Measurements from ENCODE around the gene TNIK. TPM values are rescaled to one million over a fixed set of nuclear protein-coding genes. Genes with fewer than 3 reads are reported as not detected.

Gene TNIK
- total and polyA plus RNA-seq, 8 donors: 2.1 to 40.2 (median 10.1) TPM

DNA sequence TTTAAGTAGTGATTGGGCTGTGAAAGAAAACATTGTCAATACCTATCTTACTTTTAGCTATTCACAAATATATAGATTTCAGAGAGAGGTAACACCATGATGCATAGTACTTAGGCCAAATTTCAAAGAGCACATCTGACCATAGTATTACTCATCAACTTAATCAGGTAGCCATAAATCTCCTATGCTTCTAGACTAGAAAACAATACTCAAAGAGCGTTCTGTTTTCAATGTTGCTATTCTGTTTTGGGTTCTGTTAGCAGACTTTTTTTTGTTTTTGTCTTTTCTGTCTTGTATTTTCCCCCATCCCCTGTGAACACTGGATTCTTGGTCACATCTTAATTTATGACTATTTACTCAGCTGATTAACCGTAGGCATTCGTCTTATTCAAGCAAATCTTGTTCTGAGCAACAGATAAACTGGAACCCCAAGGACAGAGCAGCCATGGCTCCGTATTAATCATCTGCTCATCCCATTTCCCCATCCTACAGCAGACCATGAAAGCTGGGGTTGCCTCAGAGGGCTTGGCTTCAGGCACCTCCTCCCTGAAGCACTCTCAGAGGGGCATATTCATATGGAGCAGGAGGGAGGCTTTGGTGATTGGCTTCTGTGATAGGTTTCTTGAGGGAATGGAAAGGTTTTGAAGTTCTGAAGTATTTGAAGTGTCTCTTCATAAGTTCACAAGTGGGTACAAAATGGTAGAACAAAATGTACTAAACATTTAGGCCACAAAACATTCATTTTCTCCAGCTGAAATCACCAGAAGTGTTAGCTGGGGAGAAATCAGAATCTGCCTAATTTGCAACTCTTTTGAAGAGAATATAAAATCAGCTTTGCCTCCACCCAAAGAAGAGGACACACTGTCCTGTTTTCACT, 105.3 kb downstream of the TNIK start:
- no peaks in the 10 kb centered on the region for H3K27me3 ChIP-seq
- no peaks in the 10 kb centered on the region for H3K9me3 ChIP-seq
- H3K27ac ChIP-seq: peak overlapping the region in 3 of 5 donors; percentile 28 to 74 (median 43)
- intact Hi-C loops (cut with DNase I; ENCODE audit: low total_unique reads): no loop called here
- TF ChIP-seq POLR2AphosphoS5 (IDR thresholded peaks at IDR 0.05): no peak
- TF ChIP-seq, protein P1, sequence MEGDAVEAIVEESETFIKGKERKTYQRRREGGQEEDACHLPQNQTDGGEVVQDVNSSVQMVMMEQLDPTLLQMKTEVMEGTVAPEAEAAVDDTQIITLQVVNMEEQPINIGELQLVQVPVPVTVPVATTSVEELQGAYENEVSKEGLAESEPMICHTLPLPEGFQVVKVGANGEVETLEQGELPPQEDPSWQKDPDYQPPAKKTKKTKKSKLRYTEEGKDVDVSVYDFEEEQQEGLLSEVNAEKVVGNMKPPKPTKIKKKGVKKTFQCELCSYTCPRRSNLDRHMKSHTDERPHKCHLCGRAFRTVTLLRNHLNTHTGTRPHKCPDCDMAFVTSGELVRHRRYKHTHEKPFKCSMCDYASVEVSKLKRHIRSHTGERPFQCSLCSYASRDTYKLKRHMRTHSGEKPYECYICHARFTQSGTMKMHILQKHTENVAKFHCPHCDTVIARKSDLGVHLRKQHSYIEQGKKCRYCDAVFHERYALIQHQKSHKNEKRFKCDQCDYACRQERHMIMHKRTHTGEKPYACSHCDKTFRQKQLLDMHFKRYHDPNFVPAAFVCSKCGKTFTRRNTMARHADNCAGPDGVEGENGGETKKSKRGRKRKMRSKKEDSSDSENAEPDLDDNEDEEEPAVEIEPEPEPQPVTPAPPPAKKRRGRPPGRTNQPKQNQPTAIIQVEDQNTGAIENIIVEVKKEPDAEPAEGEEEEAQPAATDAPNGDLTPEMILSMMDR (IDR thresholded peaks at IDR 0.05): no peak
- TF ChIP-seq POLR2A (IDR thresholded peaks at IDR 0.05): no peak
- TF ChIP-seq EP300 (IDR thresholded peaks at IDR 0.05): no peak
- WGBS, 5 donors: 75 to 84% (median 76%) methylated on average over 4 of the region's 4 CpGs
- H3K4me3 ChIP-seq: no peak overlapping the region
- peaks cover 10 to 68% (median 34%) of the 10 kb centered on the region in 4 donors for H3K4me1 ChIP-seq
- no peaks in the 10 kb centered on the region for H3K36me3 ChIP-seq
- no peak for DNase-seq

DNA sequence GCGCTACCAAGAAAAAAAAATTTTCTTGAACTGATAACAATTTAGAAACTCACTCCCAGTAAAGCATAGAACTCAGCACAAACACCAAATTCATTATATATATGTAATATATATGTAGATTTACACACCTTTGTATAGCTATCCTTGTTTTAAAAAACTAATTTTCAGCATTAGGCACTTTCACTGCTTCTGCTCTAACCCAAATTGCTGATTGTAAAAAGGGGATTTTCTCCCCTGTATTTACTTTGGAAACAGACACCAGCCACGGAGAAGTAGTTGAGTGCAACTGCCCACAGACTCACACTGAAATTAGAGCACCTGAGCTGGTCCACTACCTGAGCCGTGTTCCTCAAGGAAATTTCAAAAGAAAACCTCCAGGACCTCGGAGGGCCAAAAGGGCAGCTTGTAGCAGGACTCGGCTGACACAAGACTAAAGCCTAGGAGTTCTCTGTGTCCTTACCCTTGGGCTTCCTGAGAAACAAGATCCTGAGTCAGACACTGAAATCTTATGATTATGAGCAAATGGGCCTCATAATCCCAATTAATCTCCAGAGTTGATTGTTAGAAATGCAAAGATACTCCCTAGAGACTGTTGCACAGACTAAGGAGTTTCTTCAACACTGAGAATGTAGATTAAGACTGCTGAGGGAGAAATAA, 106.0 kb downstream of the TNIK start:
- no peaks in the 10 kb centered on the region for H3K36me3 ChIP-seq
- no peak overlapping the region for H3K4me3 ChIP-seq
- H3K9me3 ChIP-seq: no peaks in the 10 kb centered on the region
- DNase-seq: no peak
- 70 to 80% (median 78%) methylated on average over 5 of the region's 5 CpGs for WGBS, 5 donors
- TF ChIP-seq, protein P1 (IDR thresholded peaks at IDR 0.05): no peak
- no peak for TF ChIP-seq POLR2AphosphoS5 (IDR thresholded peaks at IDR 0.05)
- no peak for TF ChIP-seq EP300 (IDR thresholded peaks at IDR 0.05)
- no peak for TF ChIP-seq POLR2A (IDR thresholded peaks at IDR 0.05)
- intact Hi-C loops (cut with DNase I; ENCODE audit: low total_unique reads): no loop called here
- no peaks in the 10 kb centered on the region for H3K27me3 ChIP-seq
- H3K4me1 ChIP-seq: peaks cover 10 to 71% (median 33%) of the 10 kb centered on the region in 4 donors
- no peak overlapping the region for H3K27ac ChIP-seq

DNA sequence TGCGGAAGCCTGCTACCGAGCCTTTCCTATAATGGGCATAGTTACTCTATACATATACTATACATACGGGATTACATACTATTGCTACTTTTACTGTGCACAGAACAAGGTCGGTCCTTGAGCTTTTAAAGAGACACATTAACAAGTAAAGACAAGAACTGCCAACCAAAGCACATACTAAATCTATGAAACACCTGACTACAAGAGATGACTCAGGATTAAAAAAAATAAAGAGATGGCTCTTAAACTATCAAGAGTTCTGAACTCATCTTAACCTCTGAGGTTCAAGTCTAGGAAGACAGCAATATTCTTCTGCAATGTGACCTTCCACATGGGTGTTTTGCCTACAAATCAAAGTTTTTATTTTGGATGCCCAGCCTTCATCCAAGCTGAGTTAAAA, 106.8 kb downstream of the TNIK start:
- H3K36me3 ChIP-seq: no peaks in the 10 kb centered on the region
- no peaks in the 10 kb centered on the region for H3K27me3 ChIP-seq
- no peak overlapping the region for H3K27ac ChIP-seq
- intact Hi-C loops (cut with DNase I; ENCODE audit: low total_unique reads): no loop called here
- peaks cover 10 to 67% (median 30%) of the 10 kb centered on the region in 4 donors for H3K4me1 ChIP-seq
- no peaks in the 10 kb centered on the region for H3K9me3 ChIP-seq
- DNase-seq: no peak
- TF ChIP-seq, protein P1 (IDR thresholded peaks at IDR 0.05): no peak
- TF ChIP-seq POLR2AphosphoS5 (IDR thresholded peaks at IDR 0.05) (no peak), POLR2A (IDR thresholded peaks at IDR 0.05) (no peak), EP300 (IDR thresholded peaks at IDR 0.05) (no peak)
- WGBS, 5 donors: 79 to 96% (median 91%) methylated on average over 4 of the region's 4 CpGs
- H3K4me3 ChIP-seq: no peak overlapping the region

DNA sequence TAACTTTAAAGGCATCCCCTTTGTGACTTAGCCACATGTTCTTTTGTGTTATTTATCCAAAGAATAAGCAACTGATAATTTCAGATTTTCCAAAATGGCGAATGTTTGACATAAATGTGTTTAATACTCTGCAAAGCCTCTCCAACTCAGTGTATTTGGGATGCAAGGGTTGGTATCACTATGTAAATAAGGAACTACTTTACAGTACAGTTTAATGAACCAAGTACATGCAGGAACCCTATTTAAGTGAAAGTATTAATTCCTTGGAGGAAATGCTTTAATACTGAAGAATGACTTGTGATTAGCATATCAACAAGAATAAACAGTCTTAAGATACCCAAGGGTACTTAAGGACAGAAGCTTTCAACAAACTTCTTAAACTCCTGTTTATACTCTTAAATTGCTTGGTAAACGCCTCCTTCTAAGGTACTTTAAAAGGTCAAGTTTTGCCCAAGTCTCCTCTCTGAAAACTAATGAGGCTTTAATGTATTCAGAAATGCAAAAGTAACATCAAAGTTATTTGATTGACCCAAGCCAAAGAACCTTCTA, 107.7 kb downstream of the TNIK start:
- TF ChIP-seq POLR2A (IDR thresholded peaks at IDR 0.05) (no peak), EP300 (IDR thresholded peaks at IDR 0.05) (no peak), POLR2AphosphoS5 (IDR thresholded peaks at IDR 0.05) (no peak)
- TF ChIP-seq, protein P1 (IDR thresholded peaks at IDR 0.05): no peak
- H3K36me3 ChIP-seq: no peaks in the 10 kb centered on the region
- H3K27me3 ChIP-seq: no peaks in the 10 kb centered on the region
- WGBS, 5 donors: 27 to 57% (median 33%) methylated on average over 2 of the region's 2 CpGs
- intact Hi-C loops (cut with DNase I; ENCODE audit: low total_unique reads): no loop called here
- peaks cover 10 to 74% (median 33%) of the 10 kb centered on the region in 4 donors for H3K4me1 ChIP-seq
- DNase-seq: no peak
- H3K9me3 ChIP-seq: no peaks in the 10 kb centered on the region
- H3K27ac ChIP-seq: peak overlapping the region in 3 of 5 donors; percentile 31 to 59 (median 43)
- no peak overlapping the region for H3K4me3 ChIP-seq

Data from stomach (tissue), 9 donors.